ENCODE results near the gene ELSPBP1.

DNA sequence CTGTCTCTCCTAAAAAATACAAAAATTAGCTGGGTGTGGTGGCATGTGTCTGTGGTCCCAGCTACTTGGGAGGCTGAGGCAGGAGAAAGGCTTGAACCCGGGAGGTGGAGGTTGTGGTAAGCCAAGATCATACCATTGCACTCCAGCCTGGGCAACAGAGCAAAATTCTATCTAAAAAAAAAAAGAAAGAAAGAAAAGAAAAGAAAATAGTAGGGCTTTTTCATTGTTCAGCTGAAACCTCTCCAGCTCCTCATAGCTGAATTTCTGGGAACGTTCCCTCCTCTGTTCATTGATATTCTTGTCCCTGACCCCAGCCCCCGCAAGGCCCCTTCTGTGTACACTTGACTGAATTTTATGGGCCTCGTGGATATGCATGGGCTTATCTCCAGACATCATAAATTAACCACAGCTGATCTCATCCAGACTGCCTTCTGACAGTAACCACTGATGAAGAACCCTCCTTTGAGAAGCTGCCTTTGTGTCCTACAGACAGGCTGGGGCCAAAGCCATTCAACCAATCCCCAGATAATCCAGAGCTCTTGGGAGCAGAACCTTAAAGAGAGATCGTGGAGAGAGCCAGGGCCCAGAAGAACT is at the start of gene ELSPBP1:
- TF ChIP-seq, protein P1, sequence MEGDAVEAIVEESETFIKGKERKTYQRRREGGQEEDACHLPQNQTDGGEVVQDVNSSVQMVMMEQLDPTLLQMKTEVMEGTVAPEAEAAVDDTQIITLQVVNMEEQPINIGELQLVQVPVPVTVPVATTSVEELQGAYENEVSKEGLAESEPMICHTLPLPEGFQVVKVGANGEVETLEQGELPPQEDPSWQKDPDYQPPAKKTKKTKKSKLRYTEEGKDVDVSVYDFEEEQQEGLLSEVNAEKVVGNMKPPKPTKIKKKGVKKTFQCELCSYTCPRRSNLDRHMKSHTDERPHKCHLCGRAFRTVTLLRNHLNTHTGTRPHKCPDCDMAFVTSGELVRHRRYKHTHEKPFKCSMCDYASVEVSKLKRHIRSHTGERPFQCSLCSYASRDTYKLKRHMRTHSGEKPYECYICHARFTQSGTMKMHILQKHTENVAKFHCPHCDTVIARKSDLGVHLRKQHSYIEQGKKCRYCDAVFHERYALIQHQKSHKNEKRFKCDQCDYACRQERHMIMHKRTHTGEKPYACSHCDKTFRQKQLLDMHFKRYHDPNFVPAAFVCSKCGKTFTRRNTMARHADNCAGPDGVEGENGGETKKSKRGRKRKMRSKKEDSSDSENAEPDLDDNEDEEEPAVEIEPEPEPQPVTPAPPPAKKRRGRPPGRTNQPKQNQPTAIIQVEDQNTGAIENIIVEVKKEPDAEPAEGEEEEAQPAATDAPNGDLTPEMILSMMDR (IDR thresholded peaks at IDR 0.05) = no peak
- TF ChIP-seq EZH2 (IDR thresholded peaks at IDR 0.05; ENCODE audit: borderline replicate concordance, insufficient read depth, low read depth, low read length, poor library complexity, severe bottlenecking) = no peak

Data from B cell (primary cell).